GM18508 (cell line): Measurements from ENCODE around the gene ZDHHC8.

ENCODE experiments used
- ATAC-seq: cut with Tn5 transposase; IDR thresholded peaks from one replicate; pipeline ENCODE4 v1.9.1; 2021; ENCODE audit warnings: moderate number of reproducible peaks; ENCODE audit not compliant: insufficient read depth, unreplicated experiment

The ZDHHC8 gene

DNA sequence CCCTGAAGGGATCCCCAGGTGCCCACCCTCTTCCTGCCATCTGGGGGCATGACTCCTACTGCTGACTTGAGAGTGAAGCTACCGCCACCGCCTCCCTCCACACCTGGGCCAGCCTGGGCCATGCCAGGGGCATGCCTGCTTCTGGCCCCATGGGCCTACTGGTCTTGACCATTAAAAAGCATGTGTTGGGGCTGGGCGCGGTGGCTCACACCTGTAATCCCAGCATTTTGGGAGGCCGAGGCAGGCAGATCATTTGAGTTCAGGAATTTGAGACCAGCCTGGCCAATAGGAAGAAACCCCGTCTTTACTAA, 56.9 kb downstream of the ZDHHC8 start:
- ATAC-seq, result no peak

DNA sequence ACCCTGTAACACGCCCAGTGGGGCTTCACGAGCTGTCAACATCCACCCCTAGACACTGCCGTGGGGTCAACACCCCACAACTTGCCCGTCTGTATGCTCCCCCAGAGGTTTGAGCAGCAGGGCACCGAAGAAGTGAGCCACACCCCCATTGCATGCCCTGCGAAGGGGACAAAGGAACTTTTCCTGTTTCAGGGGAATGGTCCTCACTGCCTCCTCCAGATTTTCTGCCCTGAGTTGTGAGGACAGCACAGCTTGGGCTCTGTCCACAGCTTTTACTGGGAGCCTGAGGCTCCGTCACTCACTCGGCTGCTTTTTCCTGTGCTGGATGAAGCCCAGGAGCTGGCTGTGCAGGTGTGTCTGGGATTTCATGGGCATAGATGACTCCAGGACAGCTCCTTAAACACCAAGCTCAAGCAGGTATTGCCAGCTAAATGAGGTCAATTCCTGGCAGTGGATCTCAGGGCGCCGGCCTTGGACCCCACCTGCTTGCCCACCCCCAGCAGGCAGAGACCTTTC, 59.5 kb downstream of the ZDHHC8 start:
- ATAC-seq, result no peak

DNA sequence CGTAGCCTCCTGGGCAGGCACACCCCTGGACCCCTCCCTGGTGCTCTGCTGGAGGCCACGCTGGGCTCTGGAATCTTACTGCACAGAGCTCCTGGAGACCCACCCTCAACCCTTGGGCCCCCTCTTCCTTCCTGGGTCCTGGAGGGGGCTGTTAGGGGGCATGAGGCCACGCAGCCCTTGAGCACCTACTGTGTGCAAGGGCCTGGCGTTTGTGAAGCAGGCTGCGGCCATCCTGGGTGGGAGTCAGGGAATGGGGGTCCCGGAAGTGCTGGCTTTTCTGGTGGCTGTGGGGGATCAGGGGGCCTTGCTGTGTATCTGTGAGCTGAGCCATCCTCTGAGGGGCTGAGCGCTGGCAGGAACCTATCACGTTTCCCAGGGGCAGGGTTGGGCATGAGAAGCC, 60.2 kb downstream of the ZDHHC8 start:
- no peak for ATAC-seq

- ATAC-seq, result no peak
These were observed 60.8 kb downstream of the ZDHHC8 start for GRCh38 chr22:20192293-20192971.

DNA sequence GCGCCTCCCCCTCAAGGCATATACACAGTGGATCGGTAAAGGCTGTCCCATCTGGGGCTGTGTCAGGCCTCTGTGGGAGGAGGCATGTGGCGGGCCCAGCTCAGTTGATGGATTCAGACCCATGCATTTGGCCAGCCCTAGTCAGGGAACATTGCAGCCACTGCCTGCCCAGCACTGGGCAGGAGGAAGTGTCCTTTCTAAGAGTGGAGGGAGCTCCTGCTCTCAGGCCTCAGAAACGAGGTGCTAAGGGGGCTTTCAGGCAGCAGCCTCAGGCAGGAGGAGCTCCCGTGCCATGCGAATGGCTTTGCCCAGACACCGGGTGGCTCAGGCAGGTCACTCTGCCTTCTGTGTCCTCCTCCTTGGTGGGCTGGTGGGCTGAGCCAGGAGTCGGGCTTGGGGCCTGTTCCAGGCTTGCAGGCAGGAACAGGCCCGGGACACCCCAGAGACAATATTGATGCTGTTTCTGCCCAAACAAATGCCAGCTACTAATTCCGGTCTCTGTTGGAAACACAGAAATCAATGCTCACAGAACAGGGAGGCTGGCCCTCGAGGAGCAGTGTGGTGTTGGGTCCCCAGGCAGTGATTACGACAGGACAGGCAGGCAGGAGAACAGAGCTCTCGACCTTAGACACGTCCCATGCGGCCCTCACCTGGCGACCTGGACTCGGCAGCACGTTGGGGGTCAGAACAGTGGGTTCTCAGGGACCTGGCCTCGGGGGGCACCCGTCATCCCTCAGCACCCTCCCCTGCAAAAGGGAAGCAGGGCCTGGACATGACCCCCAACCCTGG, 61.6 kb downstream of the ZDHHC8 start:
- ATAC-seq, result no peak

GRCh38 chr22:20193761-20194494, 62.3 kb downstream of the ZDHHC8 start:
- no peak for ATAC-seq

DNA sequence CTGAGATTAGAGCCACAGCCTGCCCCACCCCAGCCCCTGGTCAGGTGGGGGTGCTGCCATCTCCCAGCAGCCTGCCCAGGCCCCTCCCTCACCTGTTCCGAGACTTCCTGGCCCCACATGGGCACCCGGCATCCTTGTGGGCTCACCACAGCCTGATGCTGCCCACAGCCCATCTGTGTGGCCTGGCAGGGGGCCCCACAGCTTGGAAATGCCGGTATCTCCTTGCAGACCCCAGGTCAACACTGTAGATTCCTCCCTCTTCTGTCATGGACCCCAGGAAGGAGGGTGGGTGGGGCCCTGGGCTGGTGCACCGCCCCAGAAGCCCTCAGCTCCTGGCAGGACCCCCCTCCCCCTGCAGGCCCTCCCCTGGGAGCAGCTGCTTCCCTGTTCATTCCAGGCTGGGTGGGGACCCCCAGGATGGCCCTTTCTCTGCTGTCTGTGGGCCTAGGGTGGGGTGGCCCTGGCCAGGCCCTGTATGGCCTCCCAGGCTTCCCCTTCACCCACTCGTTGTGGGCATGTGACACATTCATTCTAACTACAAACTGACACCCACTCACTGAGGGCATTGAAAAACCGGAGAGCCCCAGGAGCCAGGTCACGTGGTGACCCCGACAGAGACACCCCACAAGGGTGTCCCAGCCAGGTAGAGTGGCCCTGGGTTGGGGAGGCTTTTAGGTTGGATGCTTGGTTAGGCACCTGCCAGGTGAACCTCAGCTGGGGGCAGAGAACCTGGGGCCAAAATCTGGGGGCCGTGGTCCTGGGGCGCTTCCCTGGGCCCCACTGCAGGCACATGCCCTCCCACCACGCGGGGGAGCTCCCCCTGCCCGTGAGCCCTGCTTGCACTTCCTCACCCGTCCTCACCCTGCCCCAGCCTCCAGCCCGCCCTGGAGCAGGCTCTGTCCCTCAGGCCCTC, 63.3 kb downstream of the ZDHHC8 start:
- ATAC-seq, result no peak

GRCh38 chr22:20196094-20196842, 64.7 kb downstream of the ZDHHC8 start:
- ATAC-seq, result no peak
